ENCODE results near the gene JMJD6.

Gene JMJD6

GRCh38 chr17:76691379-76692191 lies 34.8 kb downstream of the JMJD6 start:
- no peak for DNase-seq (ENCODE audit: low read depth)
- no peak for TF ChIP-seq CTCF (IDR thresholded peaks at IDR 0.05; ENCODE audit: control insufficient read depth, insufficient read depth, low read depth, low read length, missing control alignments)
- no peak overlapping the region for H3K4me3 ChIP-seq (ENCODE audit: control insufficient read depth, low read depth, low read length)

- H3K4me3 ChIP-seq (ENCODE audit: control insufficient read depth, low read depth, low read length): no peak overlapping the region
- DNase-seq (ENCODE audit: low read depth): no peak
- no peak for TF ChIP-seq CTCF (IDR thresholded peaks at IDR 0.05; ENCODE audit: control insufficient read depth, insufficient read depth, low read depth, low read length, missing control alignments)
Observed at GRCh38 chr17:76690596-76691280, 35.7 kb downstream of the JMJD6 start.

- no peak overlapping the region for H3K4me3 ChIP-seq (ENCODE audit: control insufficient read depth, low read depth, low read length)
- TF ChIP-seq CTCF (IDR thresholded peaks at IDR 0.05; ENCODE audit: control insufficient read depth, insufficient read depth, low read depth, low read length, missing control alignments): no peak
- no peak for DNase-seq (ENCODE audit: low read depth)
Observed at GRCh38 chr17:76689859-76690258, 36.5 kb downstream of the JMJD6 start.

GRCh38 chr17:76688165-76688622 lies 38.2 kb downstream of the JMJD6 start:
- no peak overlapping the region for H3K4me3 ChIP-seq (ENCODE audit: control insufficient read depth, low read depth, low read length)
- no peak for TF ChIP-seq CTCF (IDR thresholded peaks at IDR 0.05; ENCODE audit: control insufficient read depth, insufficient read depth, low read depth, low read length, missing control alignments)
- no peak for DNase-seq (ENCODE audit: low read depth)

GRCh38 chr17:76687298-76688164 lies 38.9 kb downstream of the JMJD6 start:
- no peak overlapping the region for H3K4me3 ChIP-seq (ENCODE audit: control insufficient read depth, low read depth, low read length)
- no peak for DNase-seq (ENCODE audit: low read depth)
- TF ChIP-seq CTCF (IDR thresholded peaks at IDR 0.05; ENCODE audit: control insufficient read depth, insufficient read depth, low read depth, low read length, missing control alignments): no peak

- DNase-seq (ENCODE audit: low read depth): no peak
- no peak overlapping the region for H3K4me3 ChIP-seq (ENCODE audit: control insufficient read depth, low read depth, low read length)
- TF ChIP-seq CTCF (IDR thresholded peaks at IDR 0.05; ENCODE audit: control insufficient read depth, insufficient read depth, low read depth, low read length, missing control alignments): no peak
Observed at GRCh38 chr17:76686538-76687297, 39.7 kb downstream of the JMJD6 start.

Measured in AG09309 (cell line).